ENCODE data around the gene LCOR.
"Not testable (repeated sequence)": the region's sequence is repeated elsewhere in the genome, so short reads cannot be mapped to it uniquely, and the experiment has no call there.

The LCOR gene

DNA sequence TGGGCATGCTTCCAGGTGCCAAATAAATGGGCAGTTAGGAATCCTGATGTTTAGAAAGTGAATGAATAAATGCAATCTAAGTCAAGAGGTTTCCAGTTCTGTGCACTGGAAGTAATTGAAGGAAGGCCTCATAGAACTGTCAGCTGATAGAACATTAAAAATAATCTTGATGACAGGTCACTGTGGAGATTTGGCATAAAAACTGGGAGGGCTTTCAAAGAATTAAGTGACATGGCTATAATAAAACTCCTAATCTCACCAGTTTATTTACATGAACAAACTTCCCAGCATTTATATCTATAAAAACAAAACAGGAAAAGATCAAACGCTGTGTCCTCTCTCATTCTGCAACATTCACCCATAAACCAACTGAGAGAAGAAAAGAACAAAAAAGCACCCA is 183.1 kb downstream of the LCOR start:
- no peak for DNase-seq

DNA sequence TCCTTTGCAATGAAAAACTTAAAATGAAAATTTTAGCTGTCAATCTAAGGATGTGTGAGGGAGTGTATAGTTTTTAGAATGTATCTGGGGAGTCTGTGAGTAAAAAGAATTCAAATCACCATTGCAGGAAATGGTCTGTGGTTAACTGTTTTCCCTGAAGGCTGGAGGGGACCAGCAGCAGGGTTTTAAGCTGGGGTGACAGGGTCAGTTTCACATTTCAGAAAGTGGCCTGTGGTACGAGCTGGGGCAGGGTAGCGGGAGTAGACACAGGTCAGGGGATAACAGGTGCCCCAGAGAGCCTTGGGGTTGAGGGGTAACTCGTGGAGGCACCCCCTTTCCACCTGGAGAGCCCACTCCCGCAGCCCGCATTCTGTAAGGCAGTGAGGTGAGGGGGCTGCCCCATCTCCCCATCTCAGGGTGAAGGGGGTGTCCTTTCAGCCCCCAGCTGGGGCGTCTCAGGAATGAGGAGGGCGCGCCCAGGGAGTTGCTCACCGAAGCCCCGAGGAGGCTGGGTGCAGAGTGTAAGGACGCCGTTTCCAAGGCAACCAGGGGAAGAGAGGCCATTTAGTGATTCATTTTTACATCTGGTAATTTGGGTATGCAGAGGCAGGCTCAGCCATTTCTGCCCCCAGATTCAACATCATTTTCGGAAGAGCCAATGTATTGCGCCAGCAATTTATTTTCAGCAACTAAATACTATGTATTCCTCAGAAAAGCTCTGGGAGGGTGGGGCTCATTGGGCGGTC is 184.8 kb downstream of the LCOR start:
- DNase-seq = no peak

DNA sequence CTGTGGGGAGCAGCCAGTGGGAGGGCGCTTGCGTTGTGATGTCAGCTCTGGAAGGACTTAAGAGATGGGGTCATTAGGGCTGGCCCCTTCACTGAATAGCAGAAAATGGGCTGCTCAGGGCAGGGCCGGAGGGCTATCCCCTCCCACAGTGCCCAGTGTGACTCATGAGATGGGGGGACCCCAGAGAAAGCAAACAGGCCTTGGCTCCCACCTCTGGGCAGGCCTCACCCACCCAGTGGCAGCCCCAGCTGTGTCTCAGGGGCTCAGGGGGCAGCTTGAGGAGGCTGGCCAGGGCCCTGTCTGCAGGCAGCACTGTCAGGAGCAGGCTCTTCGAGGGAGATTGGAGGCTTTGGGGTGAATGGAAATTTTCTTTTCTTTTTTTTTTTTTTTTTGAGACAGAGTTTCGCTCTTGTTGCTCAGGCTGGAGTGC is 185.4 kb downstream of the LCOR start:
- no peak for DNase-seq

DNA sequence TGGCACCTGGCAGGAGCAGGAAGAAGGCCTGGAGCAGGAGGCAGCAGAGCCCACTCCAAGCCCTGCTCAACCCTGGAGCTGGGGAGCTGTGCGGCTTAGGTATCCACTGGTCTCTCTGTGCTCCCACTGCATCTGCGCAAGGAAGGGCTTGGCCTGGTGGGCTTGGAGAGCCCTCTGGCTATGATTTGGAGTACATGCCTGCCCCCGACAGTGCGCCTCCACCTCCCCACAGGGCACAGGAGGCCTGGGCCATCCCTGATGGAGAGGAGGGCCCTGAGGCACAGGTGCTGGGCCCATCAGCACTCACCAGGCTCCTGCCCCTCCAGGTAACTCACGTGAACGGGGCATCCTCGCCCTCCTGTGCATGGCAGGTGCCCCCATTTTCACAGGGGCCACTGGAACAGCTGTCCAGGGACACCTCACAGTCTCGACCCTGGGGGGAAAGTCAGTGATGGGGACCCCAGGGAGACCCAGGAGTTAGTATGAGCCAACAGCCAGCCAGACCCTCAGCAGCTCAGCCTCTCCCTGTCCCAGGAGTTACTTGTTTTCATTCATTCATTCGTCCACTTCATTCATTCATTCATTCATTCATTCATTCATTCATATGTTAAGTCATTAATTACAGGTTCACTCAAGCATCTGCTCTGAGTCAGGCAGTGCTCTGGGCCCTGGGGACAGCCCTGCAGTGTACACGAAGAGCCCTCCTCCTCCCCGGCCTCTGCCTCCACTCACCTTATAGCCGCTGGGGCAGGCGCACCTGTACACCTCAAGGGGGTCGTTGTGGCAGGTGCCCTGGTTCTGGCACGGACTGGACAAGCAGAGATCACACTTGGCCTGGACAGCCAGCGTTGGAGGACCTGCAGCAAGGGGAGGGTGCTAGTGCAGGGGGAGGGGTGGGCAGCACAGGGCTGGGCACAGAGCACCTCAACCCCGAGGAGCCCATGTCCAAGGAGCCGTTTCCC is 186.4 kb downstream of the LCOR start:
- DNase-seq = no peak

DNA sequence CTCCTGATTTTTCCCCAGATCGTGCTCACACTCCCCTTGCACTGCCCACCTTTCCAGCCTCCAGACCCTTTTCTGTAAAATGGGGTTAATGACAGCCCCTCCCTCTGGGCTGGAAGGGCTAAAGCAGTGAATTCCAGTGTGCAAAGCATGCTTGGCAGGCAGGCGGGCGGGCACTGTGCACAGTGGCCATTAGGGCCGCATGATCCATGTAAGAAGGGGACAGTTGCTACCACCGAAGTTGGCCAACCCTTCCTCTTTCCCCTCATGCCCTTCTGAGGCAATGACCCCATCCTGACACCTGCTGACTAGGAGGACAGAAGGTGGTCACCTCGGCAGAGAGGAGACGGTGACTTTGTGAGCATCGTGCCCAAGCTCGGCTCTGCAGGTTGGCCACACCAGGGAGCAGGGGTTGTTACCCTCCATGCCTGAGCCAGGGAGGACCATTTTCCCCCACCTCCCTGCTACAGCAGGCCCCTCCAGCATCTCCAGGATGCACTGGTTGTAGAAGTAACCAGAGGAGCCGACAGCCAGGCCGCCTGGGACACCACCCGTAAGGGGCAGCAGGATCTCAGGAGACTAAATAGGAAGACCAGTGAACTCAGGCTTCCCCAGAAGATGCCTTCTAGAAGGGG is 187.2 kb downstream of the LCOR start:
- DNase-seq = no peak

DNA sequence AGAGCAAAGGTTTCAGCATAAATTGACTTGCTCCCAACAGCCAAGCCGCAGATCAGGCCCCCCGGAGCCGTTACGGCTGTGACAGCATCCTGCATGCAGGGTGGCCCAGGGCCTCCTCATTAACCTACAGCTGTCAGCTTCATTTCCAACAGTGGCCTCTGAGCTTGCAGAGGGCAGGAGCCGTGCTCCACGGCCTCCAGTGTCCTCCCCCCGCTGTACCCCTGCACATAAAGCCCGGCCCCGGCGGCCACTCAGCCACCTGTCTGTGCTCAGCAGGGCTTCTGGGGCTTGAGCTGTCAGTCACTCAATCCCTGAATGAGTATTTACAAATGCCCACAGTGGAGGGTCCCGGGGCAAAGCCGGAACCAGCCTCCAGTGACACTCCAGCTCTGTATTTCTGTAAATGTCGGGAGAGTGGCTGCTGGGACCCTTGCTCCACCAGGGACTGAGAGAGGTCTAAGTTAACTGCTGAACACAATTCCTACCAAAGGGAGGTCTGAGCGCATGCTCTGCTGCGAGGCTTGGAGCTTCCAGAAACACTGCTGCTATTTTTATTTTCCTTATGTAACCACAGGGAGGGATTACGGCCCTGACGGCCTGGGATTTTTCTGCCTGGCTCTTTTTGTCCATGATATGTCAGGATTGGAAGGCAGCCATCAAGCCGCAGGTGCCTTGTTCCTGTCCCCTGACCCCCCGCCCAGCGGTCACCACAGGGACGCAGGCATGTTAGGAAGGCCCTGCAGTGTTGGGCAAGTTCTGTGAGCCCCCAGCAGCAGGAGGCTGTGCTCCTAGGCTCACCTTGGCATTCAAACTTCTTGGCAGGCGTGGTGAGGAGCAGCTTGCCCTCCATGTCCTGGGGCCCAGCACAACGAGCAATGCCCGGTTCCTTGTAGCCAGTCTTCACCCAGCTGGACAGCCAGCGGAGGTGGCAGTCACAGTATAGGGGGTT is 188.6 kb downstream of the LCOR start:
- no peak for DNase-seq

DNA sequence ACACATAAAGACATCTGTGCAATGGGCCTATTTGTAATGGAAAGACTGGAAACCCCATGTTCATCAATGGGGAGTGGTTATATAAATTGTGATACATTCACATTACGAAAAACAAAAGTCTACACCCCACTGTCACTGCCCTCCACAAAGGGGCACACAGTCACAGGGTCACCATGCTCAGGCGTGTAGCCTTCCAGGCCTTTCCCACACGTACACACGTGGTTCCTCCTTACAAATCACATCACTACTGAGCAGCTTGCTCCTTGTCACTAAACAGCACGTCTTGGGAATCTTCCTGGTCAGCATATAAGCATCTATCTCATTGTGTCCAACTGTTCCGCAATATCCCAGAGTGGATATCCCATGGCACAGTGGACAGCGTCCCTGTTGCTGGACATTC is 190.5 kb downstream of the LCOR start:
- DNase-seq = no peak

DNA sequence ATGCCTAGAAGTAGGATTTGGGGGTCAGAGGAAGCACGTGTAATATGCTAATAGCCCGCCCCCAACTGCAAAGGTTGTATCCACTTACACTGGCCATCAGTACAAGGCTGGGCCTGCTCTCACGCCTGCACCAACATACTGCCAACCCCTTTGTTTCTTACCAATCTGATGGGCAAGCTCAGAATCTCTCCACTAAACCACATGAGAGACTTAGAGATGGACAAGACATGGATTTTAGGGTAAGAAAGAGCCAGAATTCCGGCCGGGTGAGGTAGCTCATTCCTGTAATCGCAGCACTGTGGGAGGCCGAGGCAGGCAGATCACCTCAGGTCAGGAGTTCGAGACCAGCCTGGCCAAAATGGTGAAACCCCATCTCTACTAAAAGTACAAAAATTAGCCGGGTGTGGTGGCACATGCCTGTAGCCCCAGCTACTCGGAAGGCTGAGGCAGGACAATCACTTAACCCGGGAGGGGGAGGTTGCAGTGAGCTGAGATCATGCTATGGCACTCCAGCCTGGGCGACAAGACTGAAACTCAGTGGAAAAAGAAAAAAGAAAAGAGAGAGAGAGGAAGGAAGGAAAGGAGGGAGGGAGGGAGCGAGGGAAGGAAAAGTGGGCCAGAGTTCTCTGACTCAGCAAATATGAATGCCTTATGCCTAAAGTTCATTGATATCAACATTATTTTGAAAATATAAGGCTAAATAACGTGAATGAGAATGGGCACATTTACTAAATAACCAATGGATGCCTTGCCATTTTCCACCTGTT is 191.5 kb downstream of the LCOR start:
- DNase-seq = no peak

DNA sequence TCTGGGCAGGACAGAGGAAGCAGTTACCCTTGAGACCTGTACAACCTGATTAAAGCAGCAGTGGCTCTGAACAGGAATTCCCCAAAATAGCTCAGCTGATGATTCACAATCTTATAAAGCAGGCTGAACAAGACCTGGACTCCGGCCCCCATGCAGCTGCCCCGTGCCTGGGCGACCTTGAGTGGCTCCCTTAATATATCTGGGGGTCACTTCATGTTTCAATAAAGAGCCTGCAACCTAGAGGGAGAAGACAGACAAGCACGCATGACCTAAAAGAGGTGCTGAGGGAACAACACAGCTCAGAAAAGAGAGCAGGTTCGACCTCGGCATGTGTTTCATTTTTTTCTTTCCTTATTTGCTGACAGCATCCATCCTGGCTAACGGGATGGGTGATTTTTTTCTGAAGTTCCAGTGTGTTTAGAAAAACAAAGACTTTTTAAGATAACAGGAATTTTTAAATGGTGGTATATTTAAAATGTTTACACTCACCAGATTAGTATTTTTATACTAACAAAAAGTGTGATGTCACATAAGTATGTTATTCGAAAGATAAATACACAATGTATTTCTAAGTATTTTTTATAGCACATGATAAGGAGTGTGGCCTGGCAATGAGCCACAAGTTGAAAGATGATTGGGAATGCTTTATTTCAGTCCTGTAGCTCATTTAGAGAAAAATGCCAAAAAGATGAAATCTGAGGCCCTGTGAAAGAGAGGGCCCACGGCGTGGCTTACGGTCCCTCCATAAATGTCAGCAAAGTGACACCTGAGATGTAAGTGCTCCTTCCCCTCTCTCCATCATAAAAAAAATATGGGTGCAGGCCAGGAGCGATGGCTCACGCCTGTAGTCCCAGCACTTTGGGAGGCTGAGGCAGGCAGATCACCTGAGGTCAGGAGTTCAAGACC is 192.3 kb downstream of the LCOR start:
- DNase-seq = no peak

DNA sequence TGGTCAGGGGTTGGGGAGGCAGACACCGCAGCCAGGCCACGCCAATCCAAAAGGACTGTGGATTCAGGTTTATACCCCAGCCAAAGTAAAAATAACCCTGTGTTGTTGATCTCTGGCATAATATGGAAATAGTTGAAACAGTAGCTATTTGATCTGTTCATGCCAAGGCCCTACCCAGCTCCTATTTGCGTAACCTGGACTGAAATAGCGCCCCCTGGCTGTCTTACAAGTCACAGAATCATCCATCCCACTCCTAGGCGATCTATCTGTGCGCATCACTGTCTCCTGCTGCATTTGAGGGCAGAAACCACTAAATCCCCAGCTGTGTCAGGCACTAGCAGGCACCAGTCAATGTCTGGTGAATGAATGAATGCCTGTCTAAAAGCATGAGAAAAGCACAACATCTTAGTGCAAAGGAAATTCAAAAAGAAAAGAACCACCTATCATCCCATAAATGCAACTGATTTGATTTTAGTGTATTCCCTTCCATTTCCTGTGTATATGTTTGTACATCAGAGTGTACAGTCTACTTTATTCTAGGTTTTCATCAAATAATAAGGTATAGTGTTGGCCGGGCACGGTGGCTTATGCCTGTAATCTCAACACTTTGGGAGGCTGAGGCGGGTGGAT is 193.6 kb downstream of the LCOR start:
- peak; percentile 38 for DNase-seq

DNA sequence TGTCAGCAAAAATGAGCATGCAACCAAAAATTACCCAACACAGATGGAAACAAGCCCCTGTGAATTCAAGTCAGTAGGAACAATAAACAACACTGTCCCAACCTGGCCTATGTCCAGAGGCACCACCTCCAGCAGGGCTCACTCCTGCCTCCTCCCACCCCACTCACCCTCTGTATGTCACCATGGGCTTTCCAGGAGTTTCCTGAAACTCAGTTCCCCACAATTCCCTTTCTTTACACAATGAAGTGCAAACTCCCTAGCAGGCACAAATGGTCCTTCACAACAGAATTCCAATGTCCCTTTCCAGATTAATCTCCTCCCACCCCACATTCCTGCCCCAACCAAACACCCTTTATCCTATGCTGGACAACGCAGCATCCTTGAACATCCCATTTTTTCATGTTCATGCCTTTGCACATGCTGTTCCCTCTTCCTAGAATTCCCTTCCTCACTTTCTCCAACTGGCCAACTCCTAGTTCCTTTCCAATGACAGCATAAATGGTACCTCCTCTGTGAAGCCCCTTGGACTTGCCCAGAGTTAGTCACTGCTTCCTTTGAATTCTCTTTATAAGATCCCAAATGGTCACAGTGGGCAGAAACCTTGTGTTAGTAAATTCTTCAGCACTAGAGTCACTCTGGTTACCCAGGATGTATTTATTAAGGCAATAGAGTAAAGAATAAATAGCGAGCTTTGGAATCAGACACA is 196.2 kb downstream of the LCOR start:
- DNase-seq = no peak

DNA sequence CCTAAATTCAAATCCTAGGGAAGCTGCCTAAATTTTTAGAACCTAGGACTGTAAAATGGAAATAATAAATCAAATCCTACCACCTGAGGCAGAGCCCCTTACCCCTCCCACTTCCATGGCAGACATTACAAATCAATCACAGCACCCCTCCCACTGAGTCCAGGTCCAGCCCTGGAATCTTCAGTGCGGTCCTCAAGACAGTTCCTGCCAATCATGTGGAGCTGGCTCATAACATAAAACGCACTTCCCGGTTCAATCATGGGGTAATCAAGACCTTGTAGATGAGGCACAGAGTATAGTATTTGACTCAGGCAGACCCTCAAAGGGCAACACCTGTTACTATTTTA is 196.7 kb downstream of the LCOR start:
- DNase-seq = no peak

DNA sequence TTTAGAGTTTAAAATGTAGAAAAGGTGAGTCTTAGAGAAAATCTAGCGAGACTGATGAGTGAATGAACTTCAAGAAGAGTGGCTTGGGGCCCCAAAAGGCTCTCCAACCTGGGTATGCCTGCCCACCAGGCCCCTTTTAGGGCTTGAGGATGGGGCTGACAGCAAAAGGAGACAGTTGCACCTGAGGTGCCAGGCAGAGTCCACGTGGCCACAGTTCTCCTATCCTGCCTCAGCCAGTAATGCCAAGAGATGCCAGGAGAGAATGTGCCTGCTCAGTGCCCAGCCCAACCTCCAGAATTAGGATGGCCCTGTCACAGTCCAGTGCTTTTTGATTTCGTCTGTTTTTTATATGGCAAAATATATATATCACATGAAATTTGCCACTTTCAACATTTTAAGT is 197.2 kb downstream of the LCOR start:
- DNase-seq = no peak

DNA sequence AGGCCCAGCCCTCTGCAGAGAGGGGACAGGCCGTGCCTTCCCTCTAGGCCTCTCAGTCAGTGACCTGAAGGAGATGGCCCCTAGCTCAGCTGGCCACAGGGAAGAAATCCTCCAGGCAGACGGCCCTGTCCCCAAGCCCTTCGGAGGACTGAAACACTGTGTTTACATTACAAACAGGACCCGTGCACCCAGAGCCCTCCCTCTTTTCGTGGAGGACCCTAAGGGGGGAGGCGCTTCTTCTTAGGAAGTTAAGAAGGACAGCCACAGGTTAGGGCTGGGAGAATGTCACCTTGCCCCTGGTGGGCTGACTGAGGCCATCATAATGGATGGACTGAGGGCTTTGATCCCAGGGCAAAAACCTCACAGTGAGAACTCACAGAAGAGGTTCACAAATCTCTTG is 198.8 kb downstream of the LCOR start:
- DNase-seq = no peak

DNA sequence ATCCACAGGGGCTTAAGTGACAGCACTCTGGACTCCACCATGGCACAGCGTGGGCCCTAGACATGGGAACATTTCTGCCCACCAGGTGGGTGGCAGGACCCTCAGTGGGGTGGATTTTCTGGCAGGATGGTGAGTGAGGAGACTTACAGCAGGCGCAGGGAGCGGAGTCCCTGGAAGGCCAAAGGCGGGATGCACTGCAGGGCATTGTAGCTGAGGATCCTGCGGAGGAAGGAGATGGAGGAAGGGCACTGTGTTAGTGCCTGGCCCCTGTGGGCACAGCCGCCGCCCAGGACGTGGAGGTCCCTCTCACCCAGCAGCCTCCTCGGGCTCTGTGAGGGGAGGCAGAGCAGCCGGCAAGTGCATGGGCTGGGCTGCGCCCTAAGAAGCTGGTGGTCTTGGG is 199.4 kb downstream of the LCOR start:
- no peak for DNase-seq

DNA sequence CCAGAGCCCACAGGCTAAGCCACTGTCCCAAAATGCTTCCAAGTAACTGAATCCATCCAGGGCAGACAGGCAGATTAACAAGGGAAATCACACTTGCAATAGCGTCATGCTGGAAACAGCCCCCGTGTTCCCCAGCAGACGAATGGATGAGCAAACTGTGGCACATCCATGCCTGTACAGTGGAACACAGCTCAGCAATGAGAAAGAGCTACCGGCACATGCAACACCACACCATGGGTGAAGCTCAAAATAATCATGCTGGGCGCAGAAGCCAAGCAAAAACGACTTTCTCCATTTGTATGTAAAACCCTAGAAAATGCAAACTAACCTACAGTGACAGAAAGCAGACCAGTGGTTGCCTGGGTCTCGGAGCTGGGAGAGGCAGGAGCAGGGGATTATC is 200.5 kb downstream of the LCOR start:
- no peak for DNase-seq

DNA sequence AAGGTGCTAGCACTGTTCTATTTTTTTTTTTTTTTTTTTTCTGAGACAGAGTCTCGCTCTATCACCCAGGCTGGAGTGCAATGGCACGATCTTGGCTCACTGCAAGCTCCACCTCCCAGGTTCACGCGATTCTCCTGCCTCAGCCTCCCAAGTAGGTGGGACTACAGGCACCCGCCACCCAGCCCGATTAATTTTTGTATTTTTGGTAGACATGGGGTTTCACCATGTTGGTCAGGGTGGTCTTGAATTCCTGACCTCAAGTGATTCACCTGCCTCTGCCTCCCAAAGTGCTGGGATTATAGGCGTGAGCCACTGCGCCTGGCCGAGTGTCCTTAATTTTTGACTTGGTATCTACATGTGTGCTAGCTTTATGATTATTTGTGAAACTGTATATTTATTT is 201.7 kb downstream of the LCOR start:
- not testable (repeated sequence) for DNase-seq

DNA sequence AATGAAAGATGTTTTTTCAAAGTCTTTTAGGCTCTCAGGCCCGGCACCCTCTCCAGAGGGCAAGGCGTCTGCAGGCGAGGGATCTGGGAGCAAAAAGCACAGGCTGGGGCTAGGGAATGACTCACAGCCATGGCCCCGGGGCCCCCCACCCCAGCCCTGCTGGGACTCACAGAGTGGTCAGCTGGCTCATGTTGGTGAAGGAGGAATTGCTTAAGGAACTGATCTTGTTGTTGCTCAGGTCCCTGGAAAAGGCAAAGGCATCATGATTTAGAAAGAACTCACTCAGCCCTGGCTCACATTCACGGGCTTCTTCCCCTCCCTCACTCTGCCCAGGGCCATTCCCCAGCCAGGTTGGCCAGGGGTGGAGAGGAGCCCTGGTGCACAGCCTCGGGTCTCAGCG is 202.2 kb downstream of the LCOR start:
- DNase-seq = no peak

DNA sequence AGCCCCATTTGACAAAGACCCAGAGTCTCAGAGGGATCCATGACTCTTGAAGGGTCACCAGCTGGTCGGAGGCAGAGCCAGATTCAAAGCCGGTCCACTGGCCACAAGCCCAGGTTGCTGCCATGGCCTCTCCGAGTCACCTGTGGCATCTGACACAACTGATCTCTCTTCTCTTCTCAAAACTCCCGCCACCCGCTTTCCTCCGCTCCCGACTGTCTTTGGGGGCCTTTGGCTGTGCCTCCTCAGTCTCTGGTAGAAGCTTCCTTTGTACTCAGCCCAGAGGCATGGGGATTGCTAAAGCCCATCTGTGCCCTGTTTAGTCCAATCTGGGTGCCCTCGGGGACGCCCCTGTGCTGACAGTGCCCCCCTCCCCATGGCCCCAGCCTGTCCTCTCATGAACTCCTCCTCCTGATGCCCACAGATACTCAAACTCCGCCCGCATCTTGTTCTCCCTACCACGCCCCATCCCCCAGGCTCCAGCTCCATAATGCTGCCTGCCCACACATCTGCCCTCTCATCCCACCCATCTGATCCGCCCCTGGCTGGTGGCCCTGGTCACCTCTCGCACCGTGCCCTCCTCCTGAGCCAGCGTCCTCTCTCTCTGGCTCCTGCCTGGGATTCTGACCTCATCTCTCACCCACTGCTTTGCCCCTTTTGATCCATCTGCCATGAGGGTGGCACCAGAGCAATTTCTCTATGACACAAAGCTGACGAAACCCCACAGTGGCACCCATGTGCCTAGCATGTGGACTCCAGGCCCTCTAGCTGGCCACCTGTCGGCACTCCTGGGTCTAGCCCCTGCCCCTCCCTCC is 203.1 kb downstream of the LCOR start:
- DNase-seq = no peak

All from stimulated activated CD4-positive, alpha-beta T cell treated with anti-CD3 and anti-CD28 coated beads, Interleukin-12 subunit alpha, Interleukin-12 subunit beta, amount 100 ng/mL, for 4 hours (primary cell).